ENCODE data around the gene FAM120A.

DNA sequence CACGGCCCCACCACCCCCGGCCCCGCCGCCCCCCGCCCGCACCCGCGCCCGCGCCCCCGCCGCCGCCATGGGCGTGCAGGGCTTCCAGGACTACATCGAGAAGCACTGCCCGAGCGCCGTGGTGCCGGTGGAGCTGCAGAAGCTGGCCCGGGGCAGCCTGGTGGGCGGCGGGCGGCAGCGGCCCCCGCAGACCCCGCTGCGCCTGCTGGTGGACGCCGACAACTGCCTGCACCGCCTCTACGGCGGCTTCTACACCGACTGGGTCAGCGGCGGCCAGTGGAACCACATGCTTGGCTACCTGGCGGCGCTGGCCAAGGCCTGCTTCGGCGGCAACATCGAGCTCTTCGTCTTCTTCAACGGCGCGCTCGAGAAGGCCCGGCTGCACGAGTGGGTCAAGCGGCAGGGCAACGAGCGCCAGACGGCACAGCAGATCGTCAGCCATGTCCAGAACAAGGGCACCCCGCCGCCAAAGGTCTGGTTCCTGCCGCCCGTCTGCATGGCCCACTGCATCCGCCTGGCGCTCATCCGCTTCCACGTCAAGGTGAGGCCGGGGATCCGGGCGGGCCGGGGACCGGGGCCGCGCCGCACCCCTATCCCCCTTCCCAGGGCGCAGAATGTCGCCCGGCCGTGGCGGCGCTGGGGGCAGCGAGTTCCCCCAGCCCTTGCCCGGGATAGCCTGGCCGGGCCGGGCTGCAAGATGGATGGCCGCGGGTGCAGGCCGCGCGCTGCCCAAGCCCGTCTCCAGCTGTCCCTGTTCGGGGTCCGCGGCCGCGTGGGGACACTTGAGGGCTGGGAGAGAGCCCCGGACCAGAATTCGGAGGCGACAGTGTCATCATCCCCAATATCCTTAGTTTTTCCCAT is 594 bp downstream of the FAM120A start:
- TF ChIP-seq CTCF (IDR thresholded peaks at IDR 0.05): peak in 1 of 3 experiments; percentile 40
- peak in 1 of 2 donors; percentile 4 for TF ChIP-seq POLR2AphosphoS5 (IDR thresholded peaks at IDR 0.05)

Data from esophagus muscularis mucosa (tissue), 3 donors.